Panc1 (cell line): ENCODE data around the gene CFAP77. TPM values are rescaled to one million over a fixed set of nuclear protein-coding genes. Genes with fewer than 3 reads are reported as not detected.

Experiments used
- ATAC-seq: fragments of 200-7000 bp; cut with Tn5 transposase; 2 replicates; pipeline ENCODE4 v1.9.1; 2020; ENCODE audit warnings: mild to moderate bottlenecking, moderate library complexity
- BruUV-seq: library from RNA; stranded (reverse); fragments of 400-500 nt; replicated peaks from 2 replicates; lab custom pipeline; 2021; lab: Mats Ljungman, UMichigan
- CTCF ChIA-PET: fragments of 300-600 bp; sonication (Branson Sonifier 250); formaldehyde crosslinking; loops from one replicate; lab custom pipeline; 2022; ENCODE audit warnings: antibody characterized with exemption; lab: Charles Lee
- POLR2A ChIA-PET: fragments of 300-600 bp; sonication (Branson Sonifier 250); formaldehyde crosslinking; loops from one replicate; lab custom pipeline; 2022; ENCODE audit warnings: antibody characterized with exemption; lab: Charles Lee
- DNase-seq: peaks from one replicate; pipeline ENCODE4 v3.0.0-alpha.2; 2010; ENCODE audit warnings: low read depth, low spot score
- H3K27ac ChIP-seq: 2 replicates; pipeline ENCODE4 v1.5.1; 2011; ENCODE audit warnings: mild to moderate bottlenecking, low read length, inconsistent platforms
- H3K27me3 ChIP-seq: fragments of 200-500 bp; sonication (Bioruptor generic); 2 replicates; pipeline ENCODE4 v1.6.0; 2014; ENCODE audit warnings: low read length, inconsistent platforms; ENCODE audit not compliant: control insufficient read depth, insufficient read depth
- H3K36me3 ChIP-seq: fragments of 200-500 bp; sonication (Bioruptor generic); 2 replicates; pipeline ENCODE4 v1.5.1; 2014; ENCODE audit warnings: inconsistent platforms, mild to moderate bottlenecking, low read length, moderate library complexity; ENCODE audit not compliant: control insufficient read depth, insufficient read depth
- H3K4me1 ChIP-seq: 2 replicates; pipeline ENCODE4 v1.5.1; 2011; ENCODE audit warnings: inconsistent platforms, mild to moderate bottlenecking, low read length, moderate library complexity; ENCODE audit not compliant: control insufficient read depth, insufficient read depth
- H3K4me3 ChIP-seq, 2 experiments: 2 replicates each; pipeline ENCODE4 v1.5.1; 2011 to 2012; ENCODE audit warnings: low read depth in 2 of 2, low read length in 2 of 2, mild to moderate bottlenecking in 2 of 2, inconsistent platforms in 1 of 2, moderate library complexity in 1 of 2
- H3K9me3 ChIP-seq: fragments of 200-500 bp; sonication (Bioruptor generic); 2 replicates; pipeline ENCODE4 v1.5.1; 2014; ENCODE audit warnings: low read depth, mild to moderate bottlenecking, inconsistent platforms, low read length, moderate library complexity; ENCODE audit not compliant: control insufficient read depth, insufficient read depth
- POLR2AphosphoS5 ChIP-seq: IDR thresholded peaks from 2 replicates; pipeline ENCODE4 v1.6.1; 2012; ENCODE audit warnings: mild to moderate bottlenecking, low read depth, low read length, moderate library complexity
- SIN3A ChIP-seq: IDR thresholded peaks from 2 replicates; pipeline ENCODE4 v1.6.1; 2012; ENCODE audit warnings: low read depth, mild to moderate bottlenecking, low read length, moderate library complexity, borderline replicate concordance; ENCODE audit not compliant: insufficient read depth
- TCF7L2 ChIP-seq: IDR thresholded peaks from 2 replicates; pipeline ENCODE4 v1.6.1; 2011; ENCODE audit warnings: mild to moderate bottlenecking, low read depth, low read length, inconsistent platforms
- in situ Hi-C: cut with HindIII; loops from 2 replicates; pipeline ENCODE4 v1.10.0; 2016; ENCODE audit warnings: low sequenced_read_pairs, low pct_unique_long_range_greater_than_20kb
- intact Hi-C: fragments of 100-400 bp; cut with micrococcal nuclease; formaldehyde crosslinking; loops from one replicate; pipeline ENCODE4 v1.10.0; 2022; ENCODE audit not compliant: unreplicated experiment
- total RNA-seq: library from RNA; stranded (reverse); gene quantifications from one replicate; pipeline ENCODE4 v1.2.1, GENCODE V29; 2021; ENCODE audit not compliant: unreplicated experiment
- TF ChIP-seq, protein P1 (sequence below), 2 experiments: IDR thresholded peaks; 2 replicates each; pipeline ENCODE4 v1.6.1; 2011 to 2012; ENCODE audit warnings: low read depth in 2 of 2, control low read depth in 1 of 2, low read length in 1 of 2, mild to moderate bottlenecking in 1 of 2, moderate library complexity in 1 of 2; ENCODE audit not compliant: insufficient read depth in 1 of 2
- TF ChIP-seq, protein P2 (sequence below): fragments of 450-650 bp; IDR thresholded peaks from 2 replicates; pipeline ENCODE4 v1.5.1; 2017; ENCODE audit warnings: mild to moderate bottlenecking

Gene CFAP77
- total RNA-seq, 1 experiment from 2014 or later = not detected

DNA sequence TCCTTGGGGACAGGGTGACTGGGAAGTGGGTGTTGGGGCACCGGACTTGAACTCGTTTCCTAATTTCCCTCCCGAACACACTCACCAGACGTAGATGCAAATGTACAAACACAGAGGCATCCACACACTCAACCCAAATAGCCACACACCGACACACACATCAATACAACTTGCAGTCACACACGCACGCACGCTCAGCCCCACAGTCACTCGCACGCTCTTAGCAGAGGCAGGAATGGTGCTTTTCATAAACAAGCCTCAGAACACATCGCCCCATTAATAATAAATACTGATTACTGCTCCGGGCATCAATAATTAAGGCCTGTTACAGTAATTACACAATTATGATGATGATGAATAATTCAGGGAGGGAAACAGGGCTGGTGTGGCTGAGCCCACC lies 178.1 kb downstream of the CFAP77 start:
- ATAC-seq (no peak), DNase-seq (no peak)
- CTCF ChIA-PET = no interaction called here
- no peak overlapping the region for H3K4me3 ChIP-seq
- H3K27me3 ChIP-seq = peaks cover 2% of the 10 kb centered on the region; the same call in 1 of the 2 replicates
- H3K27ac ChIP-seq = no peak overlapping the region
- no peaks in the 10 kb centered on the region for H3K4me1 ChIP-seq
- TF ChIP-seq, protein P1, sequence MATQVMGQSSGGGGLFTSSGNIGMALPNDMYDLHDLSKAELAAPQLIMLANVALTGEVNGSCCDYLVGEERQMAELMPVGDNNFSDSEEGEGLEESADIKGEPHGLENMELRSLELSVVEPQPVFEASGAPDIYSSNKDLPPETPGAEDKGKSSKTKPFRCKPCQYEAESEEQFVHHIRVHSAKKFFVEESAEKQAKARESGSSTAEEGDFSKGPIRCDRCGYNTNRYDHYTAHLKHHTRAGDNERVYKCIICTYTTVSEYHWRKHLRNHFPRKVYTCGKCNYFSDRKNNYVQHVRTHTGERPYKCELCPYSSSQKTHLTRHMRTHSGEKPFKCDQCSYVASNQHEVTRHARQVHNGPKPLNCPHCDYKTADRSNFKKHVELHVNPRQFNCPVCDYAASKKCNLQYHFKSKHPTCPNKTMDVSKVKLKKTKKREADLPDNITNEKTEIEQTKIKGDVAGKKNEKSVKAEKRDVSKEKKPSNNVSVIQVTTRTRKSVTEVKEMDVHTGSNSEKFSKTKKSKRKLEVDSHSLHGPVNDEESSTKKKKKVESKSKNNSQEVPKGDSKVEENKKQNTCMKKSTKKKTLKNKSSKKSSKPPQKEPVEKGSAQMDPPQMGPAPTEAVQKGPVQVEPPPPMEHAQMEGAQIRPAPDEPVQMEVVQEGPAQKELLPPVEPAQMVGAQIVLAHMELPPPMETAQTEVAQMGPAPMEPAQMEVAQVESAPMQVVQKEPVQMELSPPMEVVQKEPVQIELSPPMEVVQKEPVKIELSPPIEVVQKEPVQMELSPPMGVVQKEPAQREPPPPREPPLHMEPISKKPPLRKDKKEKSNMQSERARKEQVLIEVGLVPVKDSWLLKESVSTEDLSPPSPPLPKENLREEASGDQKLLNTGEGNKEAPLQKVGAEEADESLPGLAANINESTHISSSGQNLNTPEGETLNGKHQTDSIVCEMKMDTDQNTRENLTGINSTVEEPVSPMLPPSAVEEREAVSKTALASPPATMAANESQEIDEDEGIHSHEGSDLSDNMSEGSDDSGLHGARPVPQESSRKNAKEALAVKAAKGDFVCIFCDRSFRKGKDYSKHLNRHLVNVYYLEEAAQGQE (IDR thresholded peaks at IDR 0.05; ENCODE audit: insufficient read depth in 1 of 2, low read depth in 2 of 2, low read length in 1 of 2) = no peak
- no peak for TF ChIP-seq TCF7L2
- TF ChIP-seq, protein P2, sequence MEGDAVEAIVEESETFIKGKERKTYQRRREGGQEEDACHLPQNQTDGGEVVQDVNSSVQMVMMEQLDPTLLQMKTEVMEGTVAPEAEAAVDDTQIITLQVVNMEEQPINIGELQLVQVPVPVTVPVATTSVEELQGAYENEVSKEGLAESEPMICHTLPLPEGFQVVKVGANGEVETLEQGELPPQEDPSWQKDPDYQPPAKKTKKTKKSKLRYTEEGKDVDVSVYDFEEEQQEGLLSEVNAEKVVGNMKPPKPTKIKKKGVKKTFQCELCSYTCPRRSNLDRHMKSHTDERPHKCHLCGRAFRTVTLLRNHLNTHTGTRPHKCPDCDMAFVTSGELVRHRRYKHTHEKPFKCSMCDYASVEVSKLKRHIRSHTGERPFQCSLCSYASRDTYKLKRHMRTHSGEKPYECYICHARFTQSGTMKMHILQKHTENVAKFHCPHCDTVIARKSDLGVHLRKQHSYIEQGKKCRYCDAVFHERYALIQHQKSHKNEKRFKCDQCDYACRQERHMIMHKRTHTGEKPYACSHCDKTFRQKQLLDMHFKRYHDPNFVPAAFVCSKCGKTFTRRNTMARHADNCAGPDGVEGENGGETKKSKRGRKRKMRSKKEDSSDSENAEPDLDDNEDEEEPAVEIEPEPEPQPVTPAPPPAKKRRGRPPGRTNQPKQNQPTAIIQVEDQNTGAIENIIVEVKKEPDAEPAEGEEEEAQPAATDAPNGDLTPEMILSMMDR = no peak
- no peak for TF ChIP-seq SIN3A
- no peak for TF ChIP-seq POLR2AphosphoS5
- no peaks in the 10 kb centered on the region for H3K36me3 ChIP-seq
- no peaks in the 10 kb centered on the region for H3K9me3 ChIP-seq
- no TSS peak for BruUV-seq
- intact Hi-C loops = no loop called here
- POLR2A ChIA-PET = no interaction called here
- in situ Hi-C loops = no loop called here

DNA sequence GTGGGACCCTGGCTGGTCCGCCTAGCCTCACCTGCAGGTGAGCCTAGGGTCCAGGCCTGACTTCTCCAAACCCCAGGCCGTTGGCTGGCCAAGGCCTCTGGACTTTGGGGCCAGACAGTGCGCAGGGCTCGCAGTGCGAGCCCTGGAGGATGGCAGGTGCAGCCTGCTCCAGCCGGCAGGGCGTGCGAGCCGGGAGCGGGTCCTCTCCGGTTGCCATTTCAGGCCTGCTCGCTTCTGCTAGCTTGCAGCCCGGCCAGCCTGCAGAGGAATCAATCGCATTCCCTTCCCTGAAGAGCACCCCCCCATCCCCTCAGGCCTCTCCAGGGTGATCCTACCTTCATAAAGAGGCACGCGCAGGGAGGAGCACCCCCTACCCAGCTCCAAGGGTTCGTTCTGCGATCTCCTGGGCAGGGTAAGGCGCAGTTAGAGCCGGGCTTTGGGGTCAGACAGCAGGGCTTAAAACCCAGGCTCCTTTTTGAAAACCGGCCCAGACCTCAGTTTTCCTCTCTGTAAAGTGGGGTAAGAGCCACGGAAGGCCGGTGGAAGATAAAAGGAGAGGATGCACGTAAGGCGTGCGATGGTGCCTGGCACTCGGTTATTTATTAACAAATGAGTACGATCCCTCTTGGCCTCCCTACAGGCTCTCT lies 178.6 kb downstream of the CFAP77 start:
- Histone ChIP-seq H3K27me3 (no peaks in the 10 kb centered on the region; the same call in 1 of the 2 replicates), H3K27ac (no peak overlapping the region), H3K4me3 (no peak overlapping the region), H3K36me3 (no peaks in the 10 kb centered on the region), H3K9me3 (no peaks in the 10 kb centered on the region), H3K4me1 (no peaks in the 10 kb centered on the region)
- ChIA-PET CTCF (no interaction called here), POLR2A (no interaction called here)
- no TSS peak for BruUV-seq
- no peak for ATAC-seq
- intact Hi-C loops = no loop called here
- in situ Hi-C loops = no loop called here
- DNase-seq = no peak
- TF ChIP-seq, protein P1 (IDR thresholded peaks at IDR 0.05; ENCODE audit: insufficient read depth in 1 of 2, low read depth in 2 of 2, low read length in 1 of 2) = no peak
- TF ChIP-seq, protein P2 = no peak
- TF ChIP-seq POLR2AphosphoS5 = no peak
- no peak for TF ChIP-seq TCF7L2
- no peak for TF ChIP-seq SIN3A
